ENCODE measurements around the gene XPO1. TPM values are rescaled to one million over a fixed set of nuclear protein-coding genes. Genes with fewer than 3 reads are reported as not detected.
"Not testable (repeated sequence)": the region's sequence is repeated elsewhere in the genome, so short reads cannot be mapped to it uniquely, and the experiment has no call there.

The XPO1 gene
- total RNA-seq (2014; rRNA removed; shearing (Covaris generic)) (479 and 485 TPM in 2 replicates), polyA plus RNA-seq (2016; fragmentation: Nextera tagmentation; extraction: Ambion mirVana) (98.9 and 115 TPM in 2 replicates)
- long read RNA-seq, partial matches to known transcripts: 4 of 9 reads
- long read RNA-seq, other reads (novel, unspliced or antisense): 5 of 9 reads

- H3K4me1 Mint-ChIP-seq: peaks cover 21% of the 10 kb centered on the region; the same call in 2 of the 3 replicates
- peaks cover 49% of the 10 kb centered on the region for H3K79me2 ChIP-seq (replicated peaks; ENCODE audit: insufficient read depth)
These were observed at the start of gene XPO1 for GRCh38 chr2:61538200-61538919. Gene XPO1 (minus strand): TSS chr2:61538356. CDS start chr2:61533897, 4,459 bp downstream.

GRCh38 chr2:61586928-61587327 lies 48.8 kb upstream of the XPO1 start:
- not testable (repeated sequence) for H3K4me3 ChIP-seq; ATAC-seq; DNase-seq (ENCODE audit: low spot score); H3K27me3 Mint-ChIP-seq (ENCODE audit: insufficient read depth, low read depth, poor library complexity); H3K36me3 Mint-ChIP-seq (ENCODE audit: low read depth); H3K27ac ChIP-seq (ENCODE audit: low read depth); H3F3A ChIP-seq (replicated peaks; ENCODE audit: low read depth); H3K9me2 ChIP-seq (ENCODE audit: insufficient read depth); H3K27me3 ChIP-seq (ENCODE audit: insufficient read depth); H3K4me2 ChIP-seq; H3K4me3 Mint-ChIP-seq; H3K4me1 ChIP-seq (ENCODE audit: insufficient read depth); H2AFZ ChIP-seq; H3K27ac Mint-ChIP-seq; H3K36me3 ChIP-seq (ENCODE audit: insufficient read depth); H3K79me2 ChIP-seq (replicated peaks; ENCODE audit: insufficient read depth); H4K20me1 ChIP-seq (replicated peaks; ENCODE audit: insufficient read depth); H3K9me3 Mint-ChIP-seq
- H3K4me1 Mint-ChIP-seq: peaks cover 11% of the 10 kb centered on the region

More at GRCh38 chr2:61538200-61538919, at the start of gene XPO1:
- Mint-ChIP-seq H3K36me3 (ENCODE audit: low read depth) (peaks cover 37% of the 10 kb centered on the region), H3K27me3 (ENCODE audit: insufficient read depth, low read depth, poor library complexity) (peaks cover 19% of the 10 kb centered on the region), H3K9me3 (peaks cover 12% of the 10 kb centered on the region), H3K4me3 (peak within 1 kb of the TSS; percentile 98), H3K27ac (peak within 1 kb of the TSS; percentile 100)
- H2AFZ ChIP-seq: no peak within 1 kb of the TSS
- H4K20me1 ChIP-seq (replicated peaks; ENCODE audit: insufficient read depth): peaks cover 27% of the 10 kb centered on the region
- H3K27me3 ChIP-seq (ENCODE audit: insufficient read depth): no peaks in the 10 kb centered on the region
- H3K4me2 ChIP-seq: peak within 1 kb of the TSS; percentile 78
- peak within 1 kb of the TSS; percentile 82 for H3K4me3 ChIP-seq
- peak within 1 kb of the TSS; percentile 99 for H3K27ac ChIP-seq (ENCODE audit: low read depth)
- TF ChIP-seq CREB1 (CRISPR knock-in tag; IDR thresholded peaks at IDR 0.05; ENCODE audit: low read depth) (peak; percentile 77), REST (IDR thresholded peaks at IDR 0.05; ENCODE audit: unreplicated experiment) (peak; percentile 38), POLR2AphosphoS5 (IDR thresholded peaks at IDR 0.05; ENCODE audit: low read depth) (peak; percentile 75), NANOG (IDR thresholded peaks at IDR 0.05; ENCODE audit: borderline replicate concordance) (no peak)
- DNase-seq (ENCODE audit: low spot score) (peak; percentile 100), ATAC-seq (peak; percentile 86)
- H3F3A ChIP-seq (replicated peaks; ENCODE audit: low read depth): peaks cover 11% of the 10 kb centered on the region
- 0 out of 2 replicates have a peak, but pooled peaks cover 6% of the 10 kb centered on the region for H3K4me1 ChIP-seq (ENCODE audit: insufficient read depth)
- no peaks in the 10 kb centered on the region for H3K9me2 ChIP-seq (ENCODE audit: insufficient read depth)
- H3K36me3 ChIP-seq (ENCODE audit: insufficient read depth): no peaks in the 10 kb centered on the region

GRCh38 chr2:61585383-61585782 lies 47.2 kb upstream of the XPO1 start:
- H3K27ac ChIP-seq (ENCODE audit: low read depth): no peak overlapping the region
- Mint-ChIP-seq H3K4me1 (peaks cover 17% of the 10 kb centered on the region), H3K4me3 (no peak overlapping the region), H3K36me3 (ENCODE audit: low read depth) (no peaks in the 10 kb centered on the region), H3K9me3 (no peaks in the 10 kb centered on the region; the same call in 2 of the 3 replicates), H3K27ac (no peak overlapping the region; the same call in 1 of the 2 replicates), H3K27me3 (ENCODE audit: insufficient read depth, low read depth, poor library complexity) (no peaks in the 10 kb centered on the region)
- DNase-seq (ENCODE audit: low spot score): no peak
- no peaks in the 10 kb centered on the region for H3K27me3 ChIP-seq (ENCODE audit: insufficient read depth)
- H3K4me3 ChIP-seq: no peak overlapping the region
- no peak overlapping the region for H3K4me2 ChIP-seq
- H2AFZ ChIP-seq: peak overlapping the region; percentile 95
- H3K36me3 ChIP-seq (ENCODE audit: insufficient read depth): no peaks in the 10 kb centered on the region
- H4K20me1 ChIP-seq (replicated peaks; ENCODE audit: insufficient read depth): no peaks in the 10 kb centered on the region
- no peaks in the 10 kb centered on the region for H3K79me2 ChIP-seq (replicated peaks; ENCODE audit: insufficient read depth)
- no peaks in the 10 kb centered on the region for H3K9me2 ChIP-seq (ENCODE audit: insufficient read depth)
- H3K4me1 ChIP-seq (ENCODE audit: insufficient read depth): peaks cover 11% of the 10 kb centered on the region
- peaks cover 3% of the 10 kb centered on the region; the same call in 1 of the 2 replicates for H3F3A ChIP-seq (replicated peaks; ENCODE audit: low read depth)
- ATAC-seq: no peak
- TF ChIP-seq EZH2phosphoT487 (IDR thresholded peaks at IDR 0.05; ENCODE audit: unreplicated experiment) (no peak), JUNB (IDR thresholded peaks at IDR 0.05; ENCODE audit: unreplicated experiment) (no peak), STAT1 (IDR thresholded peaks at IDR 0.05; ENCODE audit: unreplicated experiment) (no peak), POLR2AphosphoS5 (IDR thresholded peaks at IDR 0.05; ENCODE audit: low read depth) (no peak), REST (IDR thresholded peaks at IDR 0.05; ENCODE audit: unreplicated experiment) (no peak), ZNF114 (CRISPR knock-in tag; IDR thresholded peaks at IDR 0.05) (no peak), ZNF331 (CRISPR knock-in tag; IDR thresholded peaks at IDR 0.05; ENCODE audit: low read depth) (no peak), CREB1 (CRISPR knock-in tag; IDR thresholded peaks at IDR 0.05; ENCODE audit: low read depth) (no peak), EZH2 (IDR thresholded peaks at IDR 0.05; ENCODE audit: low read depth, unreplicated experiment) (no peak)

Data from GM23338 (cell line).